ENCODE measurements around the gene IL22RA1. TPM values are rescaled to one million over a fixed set of nuclear protein-coding genes. Genes with fewer than 3 reads are reported as not detected.
A peak's percentile ranks its signal among the peaks of the same experiment; 100 is the strongest.

IL22RA1 gene
- total RNA-seq, 1 donor from 2014 or later = not detected

GRCh38 chr1:24096009-24096738 is 46.8 kb downstream of the IL22RA1 start:
- Mint-ChIP-seq H3K27ac (no peak overlapping the region), H3K4me1 (peaks cover 10% of the 10 kb centered on the region), H3K4me3 (no peak overlapping the region), H3K9me3 (no peaks in the 10 kb centered on the region), H3K27me3 (ENCODE audit: insufficient read depth, low read depth) (peaks cover 7% of the 10 kb centered on the region), H3K36me3 (no peaks in the 10 kb centered on the region)
- TF ChIP-seq EZH2phosphoT487 (IDR thresholded peaks at IDR 0.05) (no peak), EZH2 (IDR thresholded peaks at IDR 0.05) (no peak), CTCF (IDR thresholded peaks at IDR 0.05) (no peak)
- no peaks in the 10 kb centered on the region for H3F3A ChIP-seq (ENCODE audit: low read depth)
- H3K9me3 ChIP-seq (ENCODE audit: low read depth) = no peaks in the 10 kb centered on the region
- no peaks in the 10 kb centered on the region for H3K36me3 ChIP-seq
- DNase-seq (ENCODE audit: low spot score) = no peak
- H4K20me1 ChIP-seq (ENCODE audit: low read depth) = no peaks in the 10 kb centered on the region
- H3K79me2 ChIP-seq (ENCODE audit: low read depth) = no peaks in the 10 kb centered on the region
- H2AFZ ChIP-seq (replicated peaks) = no peak overlapping the region
- no peaks in the 10 kb centered on the region for H3K4me1 ChIP-seq
- no peak overlapping the region for H3K4me2 ChIP-seq
- H3K9ac ChIP-seq = no peak overlapping the region
- no peaks in the 10 kb centered on the region for H3K27me3 ChIP-seq
- H3K27ac ChIP-seq = no peak overlapping the region
- no peak overlapping the region for H3K4me3 ChIP-seq

GRCh38 chr1:24095140-24095859 is 47.6 kb downstream of the IL22RA1 start:
- no peak for DNase-seq (ENCODE audit: low spot score)
- Histone ChIP-seq H2AFZ (replicated peaks) (no peak overlapping the region), H3K36me3 (no peaks in the 10 kb centered on the region), H3K9ac (no peak overlapping the region), H4K20me1 (ENCODE audit: low read depth) (no peaks in the 10 kb centered on the region), H3K9me3 (ENCODE audit: low read depth) (no peaks in the 10 kb centered on the region), H3F3A (ENCODE audit: low read depth) (no peaks in the 10 kb centered on the region), H3K4me3 (no peak overlapping the region), H3K79me2 (ENCODE audit: low read depth) (no peaks in the 10 kb centered on the region), H3K27ac (no peak overlapping the region), H3K4me2 (no peak overlapping the region), H3K4me1 (no peaks in the 10 kb centered on the region), H3K27me3 (no peaks in the 10 kb centered on the region)
- peaks cover 7% of the 10 kb centered on the region for H3K27me3 Mint-ChIP-seq (ENCODE audit: insufficient read depth, low read depth)
- H3K4me1 Mint-ChIP-seq = peaks cover 6% of the 10 kb centered on the region
- no peaks in the 10 kb centered on the region for H3K9me3 Mint-ChIP-seq
- H3K4me3 Mint-ChIP-seq = peak overlapping the region; percentile 54
- TF ChIP-seq EZH2phosphoT487 (IDR thresholded peaks at IDR 0.05) = no peak
- no peak for TF ChIP-seq CTCF (IDR thresholded peaks at IDR 0.05)
- TF ChIP-seq EZH2 (IDR thresholded peaks at IDR 0.05) = no peak
- H3K36me3 Mint-ChIP-seq = no peaks in the 10 kb centered on the region
- no peak overlapping the region for H3K27ac Mint-ChIP-seq

GRCh38 chr1:24094554-24094953 is 48.4 kb downstream of the IL22RA1 start:
- no peaks in the 10 kb centered on the region for H3K9me3 Mint-ChIP-seq
- H4K20me1 ChIP-seq (ENCODE audit: low read depth) = no peaks in the 10 kb centered on the region
- H3K36me3 Mint-ChIP-seq = no peaks in the 10 kb centered on the region
- H3K4me1 ChIP-seq = no peaks in the 10 kb centered on the region
- DNase-seq (ENCODE audit: low spot score) = no peak
- peaks cover 6% of the 10 kb centered on the region for H3K27me3 Mint-ChIP-seq (ENCODE audit: insufficient read depth, low read depth)
- no peak overlapping the region for H3K27ac ChIP-seq
- H3K9ac ChIP-seq = no peak overlapping the region
- no peaks in the 10 kb centered on the region for H3K27me3 ChIP-seq
- TF ChIP-seq EZH2 (IDR thresholded peaks at IDR 0.05) = no peak
- TF ChIP-seq EZH2phosphoT487 (IDR thresholded peaks at IDR 0.05) = no peak
- TF ChIP-seq CTCF (IDR thresholded peaks at IDR 0.05) = peak; percentile 25
- H3K4me3 ChIP-seq = no peak overlapping the region
- no peaks in the 10 kb centered on the region for H3F3A ChIP-seq (ENCODE audit: low read depth)
- H3K4me3 Mint-ChIP-seq = peak overlapping the region; percentile 54
- no peak overlapping the region for H3K27ac Mint-ChIP-seq
- peaks cover 6% of the 10 kb centered on the region for H3K4me1 Mint-ChIP-seq
- no peaks in the 10 kb centered on the region for H3K79me2 ChIP-seq (ENCODE audit: low read depth)
- H3K4me2 ChIP-seq = no peak overlapping the region
- no peaks in the 10 kb centered on the region for H3K9me3 ChIP-seq (ENCODE audit: low read depth)
- no peak overlapping the region for H2AFZ ChIP-seq (replicated peaks)
- H3K36me3 ChIP-seq = no peaks in the 10 kb centered on the region
